HCT116 (cell line): ENCODE measurements around the gene CENPX. TPM values are rescaled to one million over a fixed set of nuclear protein-coding genes. Genes with fewer than 3 reads are reported as not detected.
A peak's percentile ranks its signal among the peaks of the same experiment; 100 is the strongest.

Source experiments
- ATAC-seq: fragments of 200-7000 bp; cut with Tn5 transposase; 2 replicates; pipeline ENCODE4 v1.9.1; 2020; ENCODE audit warnings: mild to moderate bottlenecking, moderate library complexity
- BruUV-seq: library from RNA; stranded (reverse); fragments of 400-500 nt; replicated peaks from 2 replicates; lab custom pipeline; 2021; lab: Mats Ljungman, UMichigan
- CTCF ChIA-PET: fragments of 300-600 bp; sonication (Branson Sonifier 250); formaldehyde crosslinking; loops from one replicate; lab custom pipeline; 2021; ENCODE audit warnings: antibody characterized with exemption; lab: Charles Lee
- POLR2A ChIA-PET: fragments of 300-600, 350-600 bp; sonication (Branson Sonifier 250); formaldehyde crosslinking; loops from one replicate; lab custom pipeline; 2021; ENCODE audit warnings: antibody characterized with exemption; lab: Charles Lee
- RAD21 ChIA-PET, 2 experiments: fragments of 300-600 bp; sonication (Branson Sonifier 250); formaldehyde crosslinking; loops; one replicate each; lab custom pipeline; 2023; ENCODE audit warnings: low total read pairs in 2 of 2; ENCODE audit not compliant: uncharacterized antibody in 2 of 2, unreplicated experiment in 2 of 2, low non-redundant PET in 1 of 2; lab: Charles Lee
- DNase-seq: peaks from one replicate; pipeline ENCODE4 v3.0.0-alpha.2; 2010; ENCODE audit warnings: low read depth, low spot score
- H2AFZ ChIP-seq: fragments of 200-600 bp; shearing (Covaris generic), sonication (generic); 2 replicates; pipeline ENCODE4 v1.6.1; 2017; ENCODE audit warnings: low read depth, mixed run types, mixed read lengths, antibody characterized with exemption, low read length; ENCODE audit not compliant: poor library complexity, severe bottlenecking
- H3K27ac ChIP-seq: 2 replicates; pipeline ENCODE4 v1.5.1; 2012; ENCODE audit warnings: low read depth, low read length
- H3K27me3 ChIP-seq: fragments of 200-600 bp; sonication (generic); 2 replicates; pipeline ENCODE4 v1.6.1; 2016; ENCODE audit warnings: mixed run types, low read length, mixed read lengths; ENCODE audit not compliant: insufficient read depth
- H3K36me3 ChIP-seq, 2 experiments: fragments of 200-500 bp in 1 of 2; fragments of 200-600 bp in 1 of 2; sonication (Bioruptor generic) in 1 of 2; sonication (generic) in 1 of 2; 2 replicates each; pipeline versions ENCODE4 v1.5.1 to v1.6.1; 2014 to 2016; ENCODE audit warnings: low read length in 2 of 2, inconsistent platforms in 1 of 2, mixed read lengths in 1 of 2, mixed run types in 1 of 2; ENCODE audit not compliant: insufficient read depth in 2 of 2, control insufficient read depth in 1 of 2
- H3K4me1 ChIP-seq, 2 experiments: fragments of 200-600 bp in 1 of 2; sonication (generic) in 1 of 2; 2 replicates each; pipeline versions ENCODE4 v1.5.1 to v1.6.1; 2012 to 2017; ENCODE audit warnings: low read length in 2 of 2, inconsistent platforms in 1 of 2, mild to moderate bottlenecking in 1 of 2, mixed read lengths in 1 of 2, mixed run types in 1 of 2, moderate library complexity in 1 of 2; ENCODE audit not compliant: insufficient read depth in 2 of 2, control insufficient read depth in 1 of 2
- H3K4me2 ChIP-seq: fragments of 200-600 bp; sonication (generic); 2 replicates; pipeline ENCODE4 v1.6.1; 2017; ENCODE audit warnings: mixed run types, low read length, mixed read lengths
- H3K4me3 ChIP-seq, 2 experiments: fragments of 200-600 bp in 1 of 2; sonication (generic) in 1 of 2; replicated peaks in 1 of 2; 2 replicates each; pipeline ENCODE4 v1.5.1; 2011 to 2016; ENCODE audit warnings: low read length in 2 of 2, control low read depth in 1 of 2, low read depth in 1 of 2, mild to moderate bottlenecking in 1 of 2, mixed read lengths in 1 of 2, mixed run types in 1 of 2
- H3K79me2 ChIP-seq: fragments of 200-600 bp; sonication (generic); 2 replicates; pipeline ENCODE4 v1.6.1; 2017; ENCODE audit warnings: mild to moderate bottlenecking, mixed run types, low read length, moderate library complexity, mixed read lengths; ENCODE audit not compliant: insufficient read depth
- H3K9ac ChIP-seq: fragments of 200-600 bp; sonication (generic); 2 replicates; pipeline ENCODE4 v1.6.1; 2016; ENCODE audit warnings: low read length, mixed read lengths
- H3K9me2 ChIP-seq: fragments of 200-600 bp; sonication (generic), shearing (Covaris generic); 2 replicates; pipeline ENCODE4 v1.6.1; 2017; ENCODE audit warnings: mixed run types, mild to moderate bottlenecking, moderate library complexity; ENCODE audit not compliant: insufficient read depth
- H3K9me3 ChIP-seq, 2 experiments: fragments of 200-500 bp in 1 of 2; fragments of 200-600 bp in 1 of 2; sonication (Bioruptor generic) in 1 of 2; sonication (generic) in 1 of 2; 2 replicates each; pipeline ENCODE4 v1.6.1; 2014 to 2017; ENCODE audit warnings: low read length in 2 of 2, mixed read lengths in 2 of 2, inconsistent platforms in 1 of 2, low read depth in 1 of 2, mild to moderate bottlenecking in 1 of 2, mixed run types in 1 of 2, moderate library complexity in 1 of 2; ENCODE audit not compliant: control insufficient read depth in 1 of 2, insufficient read depth in 1 of 2
- H4K20me1 ChIP-seq: fragments of 200-600 bp; sonication (generic), shearing (Covaris generic); 2 replicates; pipeline ENCODE4 v1.6.1; 2017; ENCODE audit warnings: mixed run types, mild to moderate bottlenecking, moderate library complexity; ENCODE audit not compliant: insufficient read depth
- CBX3 ChIP-seq: IDR thresholded peaks from 2 replicates; pipeline ENCODE4 v1.6.1; 2012; ENCODE audit warnings: low read depth
- CEBPB ChIP-seq: IDR thresholded peaks from 2 replicates; pipeline ENCODE4 v1.6.1; 2012; ENCODE audit warnings: low read depth
- CTCF ChIP-seq, 3 experiments: fragments of 200-600 bp in 1 of 3; sonication (generic) in 1 of 3; IDR thresholded peaks in 2 of 3; conservative IDR thresholded peaks in 1 of 3; 2 replicates each; pipeline ENCODE4 v1.5.1; 2012 to 2017; ENCODE audit warnings: low read depth in 2 of 3, low read length in 2 of 3, antibody characterized with exemption in 1 of 3, borderline replicate concordance in 1 of 3, control low read depth in 1 of 3, mild to moderate bottlenecking in 1 of 3, mixed read lengths in 1 of 3, mixed run types in 1 of 3, moderate library complexity in 1 of 3; ENCODE audit not compliant: insufficient read depth in 1 of 3
- EGR1 ChIP-seq: IDR thresholded peaks from 2 replicates; pipeline ENCODE4 v1.6.1; 2012; ENCODE audit warnings: low read depth
- ELF1 ChIP-seq: IDR thresholded peaks from 2 replicates; pipeline ENCODE4 v1.6.1; 2012; ENCODE audit warnings: low read depth, borderline replicate concordance
- EZH2 ChIP-seq: fragments of 200-600 bp; sonication (generic); IDR thresholded peaks from 2 replicates; pipeline ENCODE4 v1.6.1; 2017; ENCODE audit warnings: antibody characterized with exemption, mixed run types
- EZH2phosphoT487 ChIP-seq: fragments of 200-600 bp; IDR thresholded peaks from 2 replicates; pipeline ENCODE4 v1.6.1; 2018; ENCODE audit warnings: antibody characterized with exemption, borderline replicate concordance
- FOSL1 ChIP-seq: IDR thresholded peaks from 2 replicates; pipeline ENCODE4 v1.6.1; 2012; ENCODE audit warnings: low read depth
- JUND ChIP-seq: IDR thresholded peaks from 2 replicates; pipeline ENCODE4 v1.6.1; 2012
- MAX ChIP-seq: IDR thresholded peaks from 2 replicates; pipeline ENCODE4 v1.6.1; 2012
- POLR2A ChIP-seq: IDR thresholded peaks from 2 replicates; pipeline ENCODE4 v1.7.0; 2011; ENCODE audit warnings: borderline replicate concordance; ENCODE audit not compliant: insufficient read depth, insufficient read length; ENCODE audit errors: extremely low read depth
- POLR2AphosphoS5 ChIP-seq: IDR thresholded peaks from 2 replicates; pipeline ENCODE4 v1.6.1; 2011; ENCODE audit warnings: mild to moderate bottlenecking, low read depth, low read length, moderate library complexity
- RAD21 ChIP-seq: IDR thresholded peaks from 2 replicates; pipeline ENCODE4 v1.6.1; 2012; ENCODE audit warnings: low read depth, mild to moderate bottlenecking
- REST ChIP-seq: IDR thresholded peaks from 2 replicates; pipeline ENCODE4 v1.6.1; 2012; ENCODE audit warnings: low read depth
- SIN3A ChIP-seq: IDR thresholded peaks from 2 replicates; pipeline ENCODE4 v1.6.1; 2012; ENCODE audit warnings: low read depth
- SP1 ChIP-seq: IDR thresholded peaks from 2 replicates; pipeline ENCODE4 v1.6.1; 2012; ENCODE audit warnings: low read depth
- SRF ChIP-seq: IDR thresholded peaks from 2 replicates; pipeline ENCODE4 v1.6.1; 2012; ENCODE audit warnings: low read depth
- YY1 ChIP-seq: IDR thresholded peaks from 2 replicates; pipeline ENCODE4 v1.6.1; 2011; ENCODE audit warnings: low read length, low read depth, moderate library complexity, mild to moderate bottlenecking; ENCODE audit not compliant: insufficient replicate concordance; ENCODE audit errors: extremely low read depth
- ZBTB33 ChIP-seq: IDR thresholded peaks from 2 replicates; pipeline ENCODE4 v1.6.1; 2011; ENCODE audit warnings: mild to moderate bottlenecking, low read length, moderate library complexity; ENCODE audit not compliant: insufficient replicate concordance; ENCODE audit errors: extremely low read depth
- ZFX ChIP-seq: fragments of 450-650 bp; IDR thresholded peaks from 2 replicates; pipeline ENCODE4 v1.6.1; 2017
- intact Hi-C: fragments of 100-400 bp; cut with micrococcal nuclease; formaldehyde crosslinking; loops from 2 replicates; pipeline ENCODE4 v1.10.0; 2022
- total RNA-seq: library from RNA; stranded (reverse); gene quantifications from one replicate; pipeline ENCODE4 v1.2.1, GENCODE V29; 2021; ENCODE audit not compliant: unreplicated experiment

CENPX gene
- total RNA-seq, 1 experiment from 2014 or later = 184 TPM

- intact Hi-C loops = loop anchor here (2.0 kb wide), 1 partner anchor 25 kb away; no protein-coding TSS in a partner anchor
- BruUV-seq = no TSS peak
- TF ChIP-seq CTCF (IDR thresholded peaks at IDR 0.05 in 2 of 3, conservative IDR thresholded peaks at IDR 0.05 in 1 of 3; ENCODE audit: borderline replicate concordance in 1 of 3, insufficient read depth in 1 of 3, low read depth in 2 of 3, low read length in 2 of 3) (no peak), MAX (peak; percentile 99), SIN3A (peak; percentile 76), EZH2phosphoT487 (no peak), YY1 (peak; percentile 95), FOSL1 (no peak), CEBPB (no peak), CBX3 (no peak; the same call in 1 of the 2 replicates), ELF1 (no peak; the same call in 1 of the 2 replicates), RAD21 (no peak), JUND (no peak), POLR2A (peak; percentile 88), SRF (no peak), ZBTB33 (no peak), EGR1 (peak; percentile 69; the same call in 1 of the 2 replicates), REST (no peak), POLR2AphosphoS5 (peak; percentile 98), ZFX (peak; percentile 42; the same call in 1 of the 2 replicates), EZH2 (no peak), SP1 (peak; percentile 89)
These were observed 45.4 kb downstream of the CENPX start, which contains the start of gene ASPSCR1 for GRCh38 chr17:81977211-81977808. ASPSCR1 (plus strand) TSS chr17:81977629; CDS start chr17:81977647, 18 bp downstream.

More at GRCh38 chr17:81977211-81977808, 45.4 kb downstream of the CENPX start, which contains the start of gene ASPSCR1:
- Histone ChIP-seq H3K4me3 (peak within 1 kb of the TSS; percentile 78 to 92), H3K9me3 (no peaks in the 10 kb centered on the region), H3K27ac (peak within 1 kb of the TSS; percentile 94), H2AFZ (no peak within 1 kb of the TSS), H3K4me2 (peak within 1 kb of the TSS; percentile 98), H3K4me1 (peaks cover 12 to 41% of the 10 kb centered on the region in 2 experiments), H3K36me3 (peaks cover 0 to 9% of the 10 kb centered on the region in 2 experiments; a peak in 2 of 4 replicates), H3K27me3 (no peaks in the 10 kb centered on the region), H3K9me2 (no peaks in the 10 kb centered on the region), H4K20me1 (no peaks in the 10 kb centered on the region), H3K9ac (peak within 1 kb of the TSS; percentile 95), H3K79me2 (no peaks in the 10 kb centered on the region; the same call in 1 of the 2 replicates)
- ChIA-PET RAD21 (no interaction called here), CTCF (interaction anchor here (1.4 kb wide), 1 partner anchor 18 kb away, joined by 6 read pairs; no protein-coding TSS in a partner anchor), POLR2A (interaction anchor here (0.7 to 1.4 kb wide), 2 partner anchors 9 to 40 kb away, joined by 3 to 10 read pairs; partner anchors contain the start of gene PYCR1)
- ATAC-seq (peak; percentile 88), DNase-seq (peak; percentile 86)
